GM15510 (cell line): Measurements from ENCODE around the gene CATSPERD.

Experiments
- POLR2A ChIP-seq: IDR thresholded peaks from 3 replicates; pipeline ENCODE4 v1.6.1; 2011; ENCODE audit warnings: borderline replicate concordance; ENCODE audit not compliant: insufficient read length; ENCODE audit errors: extremely low read depth

The CATSPERD gene

DNA sequence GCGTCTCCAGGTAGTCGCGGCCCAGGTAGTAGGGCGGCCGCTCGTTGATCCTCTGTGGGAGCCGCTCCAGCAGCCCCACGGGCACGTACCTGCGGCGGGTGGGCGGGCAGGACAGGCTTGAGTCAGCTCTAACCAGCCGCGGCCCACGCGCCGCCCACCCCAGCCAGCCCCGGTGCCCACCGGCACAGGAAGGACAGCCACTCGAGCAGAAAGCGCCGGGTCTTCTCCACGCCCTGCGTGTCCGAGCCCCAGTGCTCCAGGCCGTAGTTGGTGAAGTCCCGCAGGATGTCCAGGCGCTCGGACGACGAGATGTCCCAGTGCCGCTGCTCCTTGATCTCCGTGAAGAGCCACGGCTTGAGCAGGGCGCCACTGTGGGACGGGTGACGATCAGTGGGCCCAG is 65.0 kb downstream of the CATSPERD start:
- no peak for TF ChIP-seq POLR2A

DNA sequence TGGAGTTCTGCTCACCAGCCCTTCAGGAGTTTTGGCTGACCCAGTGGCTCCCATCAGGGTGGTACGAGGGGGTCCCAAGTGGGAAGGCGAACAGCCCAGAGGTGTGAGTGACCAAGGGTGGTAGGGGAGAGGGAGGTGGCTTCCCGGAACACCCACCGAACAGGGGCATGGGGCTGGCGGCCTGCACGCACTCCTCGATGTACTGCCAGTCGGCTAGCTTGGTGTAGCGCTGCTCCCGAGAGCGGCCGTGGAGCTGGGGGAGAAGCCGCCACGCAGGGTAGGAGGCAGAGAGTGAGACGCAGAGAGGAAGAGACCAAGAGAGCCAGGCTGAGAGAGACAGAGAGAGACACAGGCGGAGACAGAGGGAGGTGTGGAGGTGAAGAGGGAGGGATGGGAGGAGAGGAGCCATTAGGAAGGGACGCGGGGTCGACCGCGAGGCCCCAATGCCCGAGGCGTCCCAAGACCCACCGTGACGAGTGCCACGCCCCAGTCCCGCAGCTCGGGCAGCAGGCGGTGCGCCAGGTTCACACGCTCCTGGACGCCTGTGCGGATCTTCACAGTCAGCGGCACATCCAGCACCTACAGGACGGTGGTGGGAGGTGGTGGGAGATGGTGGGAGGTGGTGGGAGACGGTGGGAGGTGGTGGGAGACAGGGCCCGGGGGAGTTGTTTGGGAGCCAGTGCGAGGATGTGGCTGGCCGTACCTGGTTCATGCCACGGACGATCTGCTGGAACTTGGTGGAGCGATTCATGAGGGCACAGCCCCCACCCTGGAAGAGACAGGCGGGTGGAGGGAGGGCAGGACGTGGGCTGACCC is 66.4 kb downstream of the CATSPERD start:
- no peak for TF ChIP-seq POLR2A

- TF ChIP-seq POLR2A = no peak
Measured at GRCh38 chr19:5787409-5788182, 67.2 kb downstream of the CATSPERD start.

- TF ChIP-seq POLR2A = no peak
Measured at GRCh38 chr19:5788422-5788821, 68.0 kb downstream of the CATSPERD start.

DNA sequence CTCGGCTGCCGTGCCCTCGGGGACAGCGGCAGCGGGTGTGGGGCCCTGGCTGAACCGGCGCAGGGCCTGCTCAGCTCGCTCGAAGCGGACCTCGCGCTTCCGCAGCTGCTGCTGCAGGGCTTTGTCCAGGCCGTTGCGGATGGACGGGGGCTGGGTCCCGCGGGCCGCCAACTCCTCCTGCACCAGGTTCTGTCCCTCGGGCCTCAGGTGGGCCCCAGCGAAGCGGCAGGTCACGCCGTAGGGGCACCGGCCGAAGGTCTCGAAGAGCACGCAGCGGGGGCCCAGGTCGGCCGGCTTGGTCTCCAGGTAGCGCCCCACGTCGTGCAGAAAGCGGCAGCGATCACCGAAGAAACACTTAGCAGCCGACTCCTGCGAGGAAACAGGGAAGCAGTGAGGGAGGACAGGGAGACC is 68.9 kb downstream of the CATSPERD start:
- TF ChIP-seq POLR2A = no peak

DNA sequence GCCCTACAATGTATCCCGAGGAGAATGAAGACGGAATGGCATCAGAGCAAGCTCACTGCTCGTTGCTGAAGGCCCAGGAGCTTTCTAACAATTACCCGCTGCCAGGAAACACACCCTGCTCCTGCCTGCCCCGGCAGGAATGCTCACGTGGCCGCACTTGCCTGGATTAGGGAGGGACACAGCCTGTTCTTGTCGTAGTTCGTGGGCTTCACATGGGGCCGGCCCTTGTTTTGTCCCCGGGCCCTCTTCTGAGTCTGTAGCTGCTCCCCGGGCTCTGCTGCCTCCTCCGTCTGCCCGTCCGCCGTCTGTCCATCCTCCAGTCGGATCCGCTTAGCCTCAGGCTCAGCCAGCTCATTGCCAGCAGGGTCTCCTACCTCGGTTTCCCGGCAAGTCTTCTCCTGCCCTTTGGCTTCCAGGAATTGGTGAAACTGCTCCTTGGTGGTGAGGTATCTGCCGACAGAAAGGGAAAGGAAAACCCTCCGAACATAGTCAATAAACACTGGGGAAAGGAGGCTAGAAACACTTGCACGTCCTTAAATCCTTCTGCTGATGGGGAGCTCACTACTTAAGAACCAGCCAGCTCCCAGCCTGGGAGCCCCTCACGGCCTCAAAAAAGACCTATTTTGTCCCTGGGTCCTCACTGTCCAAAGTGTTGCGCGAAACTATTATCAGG is 69.6 kb downstream of the CATSPERD start:
- no peak for TF ChIP-seq POLR2A

GRCh38 chr19:5790559-5791520 is 70.4 kb downstream of the CATSPERD start, which contains the start of gene DUS3L:
Gene DUS3L, minus strand, starts transcription at chr19:5791163. Its CDS starts 22 bp downstream, at chr19:5791141.
- peak; percentile 79 for TF ChIP-seq POLR2A

DNA sequence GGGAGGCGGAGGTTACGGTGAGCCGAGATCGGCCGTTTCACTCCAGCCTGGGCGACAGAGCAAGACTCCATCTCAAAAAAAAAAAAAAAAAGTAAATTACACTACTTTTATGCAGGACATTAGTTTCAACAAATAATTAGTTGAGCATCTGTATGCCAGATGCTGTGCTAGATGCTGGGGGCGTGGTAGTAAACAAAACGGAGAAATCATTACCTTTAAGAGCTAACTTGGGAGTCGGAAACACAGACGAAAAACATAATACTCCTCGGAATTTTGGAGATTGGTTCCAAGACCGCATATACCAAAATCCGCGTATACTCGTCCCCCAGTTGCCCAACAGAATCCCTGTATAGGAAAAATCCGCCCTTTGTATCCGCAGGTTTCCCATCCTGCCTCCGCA is 71.8 kb downstream of the CATSPERD start:
- no peak for TF ChIP-seq POLR2A

GRCh38 chr19:5793188-5793587 is 72.8 kb downstream of the CATSPERD start:
- TF ChIP-seq POLR2A = no peak

DNA sequence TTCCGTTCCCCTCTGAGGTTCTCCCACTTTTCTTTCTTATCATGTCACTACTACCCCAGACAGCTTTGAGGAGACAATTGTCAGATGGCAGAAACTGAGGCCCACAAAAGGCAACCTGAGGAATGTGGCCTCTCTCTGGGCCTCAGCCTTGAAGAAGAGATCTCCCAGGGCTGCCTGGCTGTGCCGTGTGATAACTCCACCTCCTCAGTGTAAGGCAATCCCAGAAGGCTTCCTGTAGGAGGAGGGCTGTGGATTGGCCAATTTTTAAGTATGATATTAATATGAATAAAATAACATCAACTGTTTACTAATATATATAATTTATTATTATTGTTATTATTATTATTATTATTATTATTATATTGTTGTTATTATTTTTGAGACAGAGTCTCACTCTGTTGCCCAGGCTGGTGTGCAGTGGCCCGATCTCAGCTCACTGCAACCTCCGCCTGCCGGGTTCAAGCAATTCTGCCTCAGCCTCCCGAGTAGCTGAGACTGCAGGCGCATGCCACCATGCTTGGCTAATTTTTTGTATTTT is 75.0 kb downstream of the CATSPERD start:
- no peak for TF ChIP-seq POLR2A

DNA sequence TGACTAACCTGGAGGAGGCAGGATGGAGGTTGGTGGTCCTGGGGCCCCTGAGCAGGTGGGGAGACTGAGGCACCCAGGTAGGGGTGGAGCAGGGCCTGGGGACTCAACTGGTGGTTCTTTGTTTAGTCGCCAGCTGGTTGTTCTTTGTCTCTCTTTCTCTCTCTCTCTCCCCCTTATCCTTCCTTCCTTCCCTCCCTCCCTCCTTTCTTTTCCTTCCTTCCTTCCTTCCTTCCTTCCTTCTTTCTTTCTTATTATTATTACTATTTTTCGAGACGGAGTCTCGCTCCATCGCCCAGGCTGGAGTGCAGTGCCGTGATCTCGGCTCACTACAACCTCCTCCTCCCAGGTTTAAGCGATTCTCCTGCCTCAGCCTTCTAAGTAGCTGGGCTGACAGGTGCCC is 77.8 kb downstream of the CATSPERD start:
- TF ChIP-seq POLR2A = no peak

DNA sequence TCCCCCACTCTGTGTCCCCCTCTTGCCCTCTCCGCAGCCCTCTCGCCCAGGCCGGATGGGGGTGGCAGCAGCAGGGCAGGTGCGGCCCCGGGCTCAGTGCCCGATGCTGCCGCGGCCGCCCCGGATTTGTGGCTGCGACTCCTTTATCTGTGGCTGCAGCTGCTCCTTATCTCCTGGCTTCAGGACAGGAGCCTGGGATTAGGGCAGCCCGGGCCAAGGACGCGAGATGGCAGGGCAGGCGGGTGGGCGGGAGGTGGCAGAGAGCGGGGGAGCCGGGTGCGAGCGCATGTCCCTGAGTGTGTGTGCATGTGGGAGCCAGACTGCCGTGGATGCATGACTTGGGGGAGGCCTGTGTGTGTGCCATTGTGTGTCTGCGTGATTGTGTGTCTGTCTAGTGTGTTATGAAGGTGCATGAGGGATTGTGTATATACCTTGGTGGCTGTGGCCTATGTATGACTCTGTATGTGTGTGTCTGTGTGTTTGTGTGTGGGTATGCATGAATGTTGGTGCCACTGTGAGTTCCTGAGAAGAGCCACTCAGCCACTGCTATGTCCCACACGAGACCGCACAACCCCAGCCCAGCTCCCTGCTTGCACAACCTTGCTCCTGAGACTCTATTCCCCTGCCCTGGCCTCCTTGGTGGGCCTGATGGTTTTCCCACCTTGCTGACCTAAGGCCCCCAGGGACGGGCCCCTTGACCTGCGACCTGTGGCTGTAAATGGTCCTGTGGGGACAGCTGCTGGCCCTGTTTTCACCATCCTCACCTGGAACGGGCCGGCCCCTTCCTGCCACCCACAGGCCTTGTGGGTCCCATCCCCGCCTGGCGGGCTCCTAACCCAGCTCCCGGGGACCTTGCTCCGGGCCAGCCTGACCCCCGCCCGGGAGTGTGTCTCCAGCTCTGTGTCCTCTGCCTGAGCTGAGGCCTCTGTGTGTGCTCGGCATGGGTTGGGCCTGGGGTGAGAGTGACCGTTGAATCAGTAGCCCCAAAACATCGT is 79.1 kb downstream of the CATSPERD start:
- TF ChIP-seq POLR2A = no peak
